NCI-H2107 (cell line): ENCODE results near the gene JOSD1.

Source experiments
- DNase-seq: peaks from one replicate; lab custom pipeline; 2025; lab: John Stamatoyannopoulos, UW

JOSD1 gene

DNA sequence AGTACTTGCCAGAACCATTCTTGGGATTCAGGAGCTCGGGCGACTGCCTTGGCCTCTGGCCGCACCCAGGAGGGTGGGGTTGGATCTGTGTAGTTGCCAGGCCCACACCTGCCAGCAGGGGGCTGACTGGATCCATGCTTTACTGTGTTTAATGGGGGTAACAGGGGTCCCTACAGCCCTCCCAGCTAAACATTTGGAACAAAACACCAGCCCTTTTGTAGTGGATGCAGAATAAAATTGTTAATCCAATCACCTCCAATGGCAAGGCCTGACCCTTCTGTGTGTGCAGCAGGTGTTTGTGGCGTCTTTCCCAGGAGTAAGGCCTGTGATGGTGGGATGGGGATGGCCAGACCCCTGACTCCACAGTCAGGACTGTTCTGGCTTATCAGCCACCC, 32.6 kb upstream of the JOSD1 start:
- DNase-seq, result no peak

DNA sequence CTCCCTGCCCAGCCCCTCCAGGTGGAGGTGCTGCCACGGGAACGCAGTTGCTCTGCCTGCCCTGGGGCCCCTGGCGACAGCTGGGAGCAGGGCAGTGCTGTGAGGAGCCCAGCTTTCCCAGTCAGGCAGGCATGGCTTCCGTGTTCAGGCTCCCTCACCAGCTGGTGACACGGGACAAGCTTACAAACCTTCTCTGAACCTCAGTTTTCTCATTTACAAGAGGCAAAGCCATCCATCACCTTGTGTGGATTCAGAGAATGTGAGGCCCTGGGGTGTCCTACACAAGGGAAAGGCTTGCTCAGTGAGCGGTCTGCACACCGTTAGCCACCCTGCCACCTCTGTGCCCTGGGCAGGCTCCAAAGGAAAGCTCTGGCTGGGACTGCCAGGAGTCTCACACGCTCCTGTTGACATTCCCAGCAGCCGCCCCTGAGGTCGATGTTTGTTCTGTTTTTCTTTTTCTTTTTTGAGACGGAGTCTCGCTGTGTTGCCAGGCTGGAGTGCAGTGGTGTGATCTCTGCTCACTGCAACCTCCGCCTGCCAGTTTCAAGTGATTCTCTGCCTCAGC, 31.6 kb upstream of the JOSD1 start:
- no peak for DNase-seq

DNA sequence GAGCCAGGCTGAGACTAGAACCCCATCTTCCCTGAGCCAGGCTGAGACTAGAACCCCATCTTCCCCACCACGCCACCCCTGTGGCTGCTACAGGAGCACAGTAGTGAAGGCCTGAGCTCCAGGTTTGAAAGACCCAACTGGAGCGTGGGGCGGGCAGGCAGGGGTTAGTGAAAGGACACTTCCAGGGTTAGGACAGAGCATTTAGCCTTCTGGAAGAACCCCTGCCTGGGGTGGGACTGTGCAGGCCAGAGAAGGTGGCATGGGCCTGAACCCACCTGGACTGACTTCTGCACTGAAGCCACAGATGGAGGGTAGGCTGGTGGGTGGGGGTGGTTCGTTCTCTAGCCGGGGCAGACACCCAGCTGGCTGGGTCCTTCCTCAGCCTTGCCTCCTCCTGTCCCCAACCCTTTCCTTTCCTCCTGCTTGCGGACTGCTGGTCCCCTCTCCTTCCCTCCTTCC, 31.0 kb upstream of the JOSD1 start:
- DNase-seq, result no peak

DNA sequence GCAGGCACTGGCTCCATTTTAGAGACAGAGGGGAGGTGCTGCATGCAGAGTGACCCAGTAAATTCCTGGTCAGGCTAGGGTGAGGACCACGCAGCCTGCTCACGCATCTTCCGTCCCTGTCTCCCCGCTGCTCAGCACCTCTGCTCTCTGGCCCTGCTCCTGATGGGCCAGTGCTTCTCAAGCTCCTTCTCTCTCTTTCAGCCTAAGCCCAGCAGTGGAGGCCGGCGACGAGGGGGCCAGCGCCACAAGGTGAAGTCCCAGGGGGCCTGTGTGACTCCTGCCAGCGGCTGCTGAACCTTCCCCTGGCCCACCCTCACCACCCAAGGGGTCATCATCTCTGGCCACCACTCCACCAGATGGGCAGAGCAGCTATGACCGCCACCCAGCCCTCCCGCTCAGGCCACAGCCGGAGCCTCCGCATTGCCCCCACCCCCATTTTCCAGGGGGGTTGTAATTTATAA, 29.7 kb upstream of the JOSD1 start:
- no peak for DNase-seq

DNA sequence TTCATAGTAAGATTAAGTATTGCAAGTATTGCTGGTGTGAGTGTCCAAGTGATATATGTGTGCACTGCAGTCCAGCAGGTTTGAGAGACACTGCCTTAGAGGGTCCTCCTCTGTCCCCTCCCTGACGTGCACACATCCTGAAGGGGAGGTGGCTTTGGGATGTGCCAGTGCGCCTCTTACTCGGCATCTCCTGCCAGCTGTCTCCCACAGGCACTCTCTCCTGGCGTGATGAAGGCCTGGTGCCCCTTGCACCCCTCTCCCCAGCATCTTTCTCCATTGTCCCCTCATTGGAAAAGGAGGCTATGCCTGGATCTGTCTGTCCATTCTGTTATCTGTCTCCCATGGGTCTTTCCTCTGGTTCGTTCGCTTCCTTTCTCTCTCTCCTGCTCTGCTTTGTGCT, 29.2 kb upstream of the JOSD1 start:
- DNase-seq, result no peak

DNA sequence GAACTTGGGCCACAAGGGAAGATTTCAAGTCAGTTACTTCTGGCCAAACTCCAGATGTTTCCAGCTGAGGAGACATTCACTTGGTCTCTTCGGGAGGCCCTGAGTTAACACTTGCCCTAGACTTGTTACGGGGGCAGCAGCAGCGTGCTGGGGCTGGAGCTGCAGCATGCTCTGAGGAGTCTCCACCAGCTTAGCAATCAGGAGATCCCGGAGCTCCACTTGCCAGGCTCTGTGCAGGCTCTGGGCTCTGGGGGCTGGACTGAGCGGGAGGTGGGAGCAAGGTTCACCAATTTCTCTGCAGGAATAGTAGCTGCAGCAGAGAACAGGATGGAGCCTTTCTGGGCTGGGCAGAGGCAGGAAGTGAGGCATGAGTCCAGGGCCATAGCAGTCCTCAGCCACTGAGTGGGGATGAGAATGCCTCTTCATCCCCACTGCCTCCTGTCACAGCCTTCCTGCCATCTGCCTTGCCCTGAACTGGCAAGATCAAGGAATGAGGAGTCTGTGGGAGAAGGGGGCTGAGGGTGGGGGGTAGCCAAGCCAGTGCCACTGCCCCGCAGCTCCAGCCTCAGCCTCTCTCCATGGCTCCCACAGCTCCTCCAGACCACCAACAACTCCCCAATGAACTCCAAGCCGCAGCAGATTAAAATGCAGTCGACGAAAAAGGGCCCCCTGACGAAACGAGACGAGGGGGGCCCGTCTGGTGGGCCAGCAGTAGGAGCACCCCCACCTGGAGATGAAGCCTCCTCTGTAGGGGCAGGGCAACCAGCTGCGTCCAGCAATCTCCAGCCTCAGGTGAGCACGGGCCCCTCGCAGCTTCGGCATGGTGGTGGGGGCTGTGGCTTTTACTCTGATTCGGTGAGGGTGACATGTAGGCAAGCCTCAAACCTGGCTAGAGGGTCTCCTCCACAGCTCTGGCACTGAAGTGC, 28.4 kb upstream of the JOSD1 start:
- DNase-seq, result no peak

DNA sequence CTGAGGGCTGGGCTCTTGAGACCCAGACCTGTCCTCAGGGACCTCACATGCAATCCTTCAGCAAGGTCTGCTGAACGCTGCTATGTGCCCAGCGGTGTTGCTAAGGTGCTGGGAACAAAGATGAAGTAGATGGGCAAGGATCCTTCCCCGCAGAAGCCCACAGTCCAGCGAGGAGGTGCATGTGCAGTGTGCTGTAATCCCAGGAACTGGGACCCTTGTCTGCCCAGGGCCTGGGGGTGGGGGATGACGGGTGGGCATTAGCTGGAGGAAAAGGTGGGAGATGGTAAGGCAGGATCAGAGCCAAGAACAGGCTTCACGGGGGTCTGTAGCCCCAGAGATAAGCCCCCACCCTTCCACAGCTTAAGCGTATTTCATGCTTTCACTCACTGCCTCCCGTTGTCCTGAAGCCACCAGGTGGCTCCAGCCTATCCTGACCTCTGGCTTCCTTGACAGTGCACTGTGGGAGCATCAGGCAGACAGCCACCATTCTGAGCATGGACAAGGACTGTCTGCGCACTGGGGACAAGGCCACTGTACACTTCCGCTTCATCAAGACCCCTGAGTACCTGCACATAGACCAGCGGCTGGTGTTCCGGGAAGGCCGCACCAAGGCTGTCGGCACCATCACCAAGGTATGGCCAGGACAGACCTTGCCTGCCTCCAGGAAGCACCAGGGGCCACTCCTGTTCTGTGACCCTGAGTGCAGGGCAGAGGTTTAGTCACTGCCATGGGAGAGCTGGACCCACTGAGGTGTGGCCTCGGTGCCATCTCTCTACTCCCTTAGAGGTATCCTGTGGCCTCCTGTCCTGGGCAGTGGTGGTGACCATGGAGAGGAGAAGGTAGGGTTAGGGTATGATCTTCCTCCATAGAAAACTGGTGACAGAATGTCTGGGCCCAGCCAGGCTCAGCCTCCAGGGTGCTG, 27.0 kb upstream of the JOSD1 start:
- DNase-seq, result no peak

DNA sequence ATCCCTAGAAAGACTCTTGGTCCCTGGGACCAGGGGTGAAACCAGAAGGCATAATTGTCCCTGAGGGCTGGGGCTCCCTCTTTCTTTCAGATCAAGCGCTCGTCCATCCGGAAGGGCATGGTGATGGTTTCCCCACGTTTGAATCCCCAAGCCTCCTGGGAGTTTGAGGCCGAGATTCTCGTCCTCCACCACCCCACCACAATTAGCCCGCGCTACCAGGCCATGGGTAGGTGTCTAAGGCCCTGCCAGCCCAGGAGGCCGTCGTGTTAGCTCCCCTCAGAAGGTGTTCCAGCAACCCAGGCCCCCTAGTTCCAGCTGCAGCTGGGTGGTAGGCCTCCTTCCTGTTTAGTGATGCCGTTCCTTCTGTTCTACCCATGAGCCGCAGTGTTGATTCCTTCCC, 26.4 kb upstream of the JOSD1 start:
- no peak for DNase-seq

DNA sequence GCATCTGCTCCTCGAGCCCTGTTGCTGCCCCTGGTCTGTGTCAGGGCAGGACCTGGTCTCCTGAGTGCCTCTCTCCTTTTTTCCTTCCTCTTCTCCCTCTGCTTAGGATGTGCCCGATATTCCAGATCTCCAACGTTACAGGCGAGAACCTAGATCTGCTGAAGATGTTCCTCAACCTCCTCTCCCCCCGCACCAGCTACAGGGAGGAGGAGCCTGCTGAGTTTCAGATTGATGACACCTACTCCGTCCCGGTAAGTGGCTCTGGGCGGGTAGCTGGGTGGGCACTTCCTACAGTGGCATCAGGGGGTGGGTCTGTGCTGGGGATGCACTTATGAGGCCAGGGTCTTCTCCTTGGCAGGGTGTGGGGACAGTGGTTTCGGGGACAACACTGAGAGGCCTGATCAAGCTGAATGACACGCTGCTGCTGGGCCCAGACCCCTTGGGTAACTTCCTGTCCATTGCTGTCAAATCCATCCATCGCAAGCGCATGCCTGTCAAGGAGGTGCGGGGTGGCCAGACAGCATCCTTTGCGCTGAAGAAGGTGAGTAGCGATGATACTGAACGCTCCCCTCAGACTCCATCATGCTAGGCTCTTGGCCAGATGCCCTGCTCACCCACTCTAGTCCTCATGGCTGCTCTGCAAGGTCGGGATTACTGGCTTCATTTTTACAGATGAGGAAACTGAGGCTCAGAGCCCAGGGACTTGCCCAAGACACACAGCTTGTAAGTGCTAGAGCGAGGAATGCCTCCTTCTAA, 25.3 kb upstream of the JOSD1 start:
- no peak for DNase-seq

DNA sequence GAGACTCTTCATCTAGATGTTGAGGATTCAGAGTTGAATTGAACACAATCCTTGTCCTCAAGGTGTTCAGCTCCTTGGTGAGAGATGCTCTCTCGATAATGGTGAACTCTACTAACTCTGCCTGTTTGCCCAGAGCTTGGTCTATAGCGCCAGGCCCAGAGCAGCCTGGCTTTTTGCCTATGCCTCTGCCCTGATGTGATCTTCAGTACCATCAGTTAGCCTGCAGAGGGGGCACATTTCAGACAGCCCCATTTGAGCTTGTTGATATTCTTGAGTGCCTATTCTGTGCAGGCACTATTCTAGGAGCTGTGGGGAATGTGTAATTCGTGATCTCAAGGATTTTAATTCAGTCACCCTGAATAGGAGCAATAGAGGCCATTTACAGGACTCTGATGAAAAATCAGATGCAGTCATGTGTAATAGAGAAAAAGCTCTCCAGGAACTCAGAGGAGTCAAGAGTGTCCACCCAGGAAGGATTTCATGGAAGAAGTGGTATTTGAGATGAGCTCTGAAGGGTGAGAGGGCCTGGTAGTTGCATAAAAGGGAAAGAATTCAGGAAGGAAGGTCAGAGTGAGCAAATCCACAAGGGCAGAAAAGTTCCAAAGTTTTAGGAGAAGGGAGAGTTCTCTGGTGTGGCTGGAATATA, 24.3 kb upstream of the JOSD1 start:
- DNase-seq, result no peak

DNA sequence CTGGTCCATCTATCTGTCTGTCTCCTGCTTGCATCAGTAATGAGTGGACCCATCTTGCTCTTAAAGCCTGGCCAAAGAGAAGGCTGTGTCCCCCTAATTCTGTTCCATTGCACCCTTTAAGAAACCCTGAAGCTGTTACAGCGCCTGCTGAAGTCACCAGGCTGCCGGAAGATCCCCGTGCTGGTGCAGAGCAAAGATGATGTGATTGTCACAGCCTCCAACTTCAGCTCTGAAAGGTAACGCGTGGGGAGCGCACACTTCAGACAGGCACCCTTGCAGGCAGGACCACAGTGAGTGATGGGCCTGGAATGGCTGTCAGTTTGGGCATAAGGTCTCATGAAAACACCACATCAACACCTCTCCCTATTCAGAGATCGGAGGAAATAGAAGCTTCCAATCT, 23.4 kb upstream of the JOSD1 start:
- no peak for DNase-seq

DNA sequence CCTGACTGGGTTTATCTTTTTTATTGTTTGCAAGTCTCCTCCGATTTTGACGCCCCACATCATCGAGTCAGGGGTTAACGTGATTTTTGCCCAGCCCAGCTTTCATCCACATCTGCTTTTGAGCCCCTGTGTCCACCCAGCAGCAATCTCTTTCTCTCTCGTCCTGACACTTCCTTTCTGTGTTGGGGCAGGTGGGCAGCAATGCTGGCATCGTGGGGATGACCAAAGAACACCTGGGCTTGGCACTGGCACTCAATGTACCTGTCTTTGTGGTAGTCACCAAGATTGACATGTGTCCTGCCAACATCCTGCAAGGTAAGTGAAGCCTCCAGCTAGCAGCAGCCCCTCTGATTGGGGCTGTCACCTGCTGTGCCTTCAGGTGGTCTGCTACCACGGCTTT, 20.8 kb upstream of the JOSD1 start:
- no peak for DNase-seq

DNA sequence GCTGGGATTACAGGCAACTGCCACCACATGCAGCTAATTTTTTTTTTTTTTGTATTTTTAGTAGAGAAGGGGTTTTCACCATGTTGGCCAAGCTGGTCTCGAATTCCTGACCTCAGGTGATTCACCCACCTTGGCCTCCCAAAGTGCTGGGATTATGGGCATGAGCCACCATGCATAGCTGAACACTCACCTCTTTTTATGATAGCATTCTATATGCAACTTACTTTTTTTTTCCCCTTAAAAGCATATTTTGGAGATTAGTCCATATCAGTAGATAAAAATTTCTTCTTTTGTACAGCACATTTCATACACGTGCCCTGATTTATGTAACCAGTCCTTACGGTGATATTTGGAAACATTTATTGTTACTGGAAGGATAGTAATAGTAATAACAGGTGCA, 19.6 kb upstream of the JOSD1 start:
- no peak for DNase-seq

DNA sequence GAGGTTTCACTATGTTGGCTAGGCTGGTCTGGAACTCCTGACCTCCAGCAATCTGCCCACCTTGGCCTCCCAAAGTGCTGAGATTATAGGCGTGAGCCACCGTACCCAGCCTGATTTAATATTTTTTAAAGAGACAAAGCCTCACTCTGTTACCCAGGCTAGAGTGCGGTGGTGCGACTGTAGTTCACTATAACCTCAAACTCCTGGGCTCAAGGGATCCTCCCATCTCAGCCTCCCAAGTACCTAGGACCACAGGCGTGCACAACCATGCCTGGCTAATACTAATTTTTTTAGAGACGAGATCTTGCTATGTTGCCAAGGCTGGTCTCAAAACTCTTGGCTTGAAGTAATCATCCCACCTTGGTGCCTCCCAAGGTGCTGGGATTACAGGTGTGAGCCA, 18.5 kb upstream of the JOSD1 start:
- no peak for DNase-seq

DNA sequence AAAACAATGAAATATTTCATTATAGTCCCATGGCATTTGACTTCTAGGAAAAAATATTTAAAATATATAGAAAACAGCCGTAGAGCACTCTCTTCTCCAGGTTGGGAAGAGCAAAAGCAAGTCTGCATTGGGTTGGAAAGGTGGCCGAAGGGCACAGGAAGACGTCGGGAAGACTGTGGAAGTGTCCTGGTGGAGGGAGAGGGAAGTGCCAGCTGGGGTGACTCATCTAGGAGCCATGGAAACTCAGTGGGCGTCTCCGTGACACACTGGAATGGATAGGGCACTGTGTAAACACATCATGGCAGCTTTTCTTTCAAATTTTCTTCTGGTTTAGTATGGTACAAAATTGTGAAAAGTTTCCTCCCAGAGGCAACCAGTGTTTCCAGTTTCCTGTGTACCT, 17.7 kb upstream of the JOSD1 start:
- no peak for DNase-seq

DNA sequence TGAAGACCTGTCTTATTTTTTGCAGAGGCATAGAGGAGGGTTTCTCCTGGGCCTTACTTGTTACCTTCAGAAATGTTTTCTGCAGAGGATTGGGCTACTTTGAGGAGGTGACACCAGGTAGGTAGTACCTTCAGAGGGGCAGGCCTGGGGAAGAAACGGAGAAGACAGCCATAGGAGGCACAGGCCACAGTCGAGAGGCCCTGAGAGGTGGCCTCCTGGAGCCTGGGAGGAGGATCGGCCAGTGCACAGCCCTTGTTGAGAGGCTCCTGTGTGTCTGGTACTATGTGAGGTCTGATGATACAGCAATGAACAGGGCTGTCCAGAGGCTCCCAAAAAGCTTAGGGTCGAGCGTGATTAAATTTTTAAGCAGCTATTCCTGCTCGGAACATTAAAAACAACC, 16.5 kb upstream of the JOSD1 start:
- DNase-seq, result no peak

DNA sequence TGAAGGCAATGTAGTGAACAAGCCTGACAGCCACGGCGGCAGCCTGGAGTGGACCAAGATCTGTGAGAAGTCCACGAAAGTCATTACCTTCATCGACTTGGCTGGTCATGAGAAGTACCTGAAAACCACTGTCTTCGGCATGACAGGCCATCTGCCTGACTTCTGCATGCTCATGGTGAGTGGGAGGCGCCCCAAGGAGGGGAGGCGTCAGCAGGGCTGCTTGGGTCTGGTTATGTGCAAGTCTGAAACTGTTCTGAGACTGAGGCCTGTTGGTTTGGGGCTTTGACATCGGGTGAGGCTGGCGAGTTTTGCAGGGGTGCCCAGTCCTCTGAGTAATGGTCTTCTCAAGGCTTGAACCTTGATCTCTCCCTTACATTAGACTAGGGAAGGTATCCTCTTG, 16.1 kb upstream of the JOSD1 start:
- no peak for DNase-seq

DNA sequence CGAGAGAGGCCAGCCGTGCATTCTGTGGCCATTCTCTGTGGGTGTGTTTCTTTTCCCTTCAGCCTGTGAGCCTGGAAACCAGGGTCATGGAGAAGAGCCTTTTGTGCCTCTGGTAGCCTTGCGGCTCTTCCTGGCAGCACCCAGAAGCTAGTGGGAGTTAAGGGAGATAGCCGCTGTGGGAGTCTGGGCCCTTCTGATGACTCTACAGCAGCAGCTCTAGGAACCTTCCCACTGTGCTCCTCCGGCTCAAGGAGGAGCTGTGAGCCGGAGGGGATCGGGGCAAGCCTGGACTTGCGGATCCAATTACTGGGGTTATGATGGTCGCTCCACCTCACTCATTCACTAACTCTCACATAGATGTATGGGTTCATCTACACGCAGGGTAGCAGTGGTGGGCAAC, 15.5 kb upstream of the JOSD1 start:
- DNase-seq, result no peak

DNA sequence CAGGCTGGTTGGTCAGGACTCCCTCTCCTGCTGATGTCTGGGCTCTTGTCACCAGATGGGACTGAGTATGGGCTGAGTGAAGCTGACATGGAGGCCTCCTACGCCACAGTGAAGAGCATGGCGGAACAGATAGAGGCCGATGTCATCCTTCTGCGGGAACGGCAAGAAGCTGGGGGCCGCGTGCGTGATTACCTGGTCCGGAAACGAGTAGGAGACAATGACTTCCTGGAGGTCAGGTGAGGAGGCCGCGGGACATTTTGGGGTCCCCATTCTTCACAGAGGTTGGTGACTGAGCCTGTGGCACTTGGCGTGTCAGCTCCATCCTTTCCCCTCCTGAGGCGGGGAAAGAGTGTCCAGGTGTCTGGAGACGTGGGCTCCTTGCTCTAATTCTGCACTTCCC, 15.1 kb upstream of the JOSD1 start:
- no peak for DNase-seq

DNA sequence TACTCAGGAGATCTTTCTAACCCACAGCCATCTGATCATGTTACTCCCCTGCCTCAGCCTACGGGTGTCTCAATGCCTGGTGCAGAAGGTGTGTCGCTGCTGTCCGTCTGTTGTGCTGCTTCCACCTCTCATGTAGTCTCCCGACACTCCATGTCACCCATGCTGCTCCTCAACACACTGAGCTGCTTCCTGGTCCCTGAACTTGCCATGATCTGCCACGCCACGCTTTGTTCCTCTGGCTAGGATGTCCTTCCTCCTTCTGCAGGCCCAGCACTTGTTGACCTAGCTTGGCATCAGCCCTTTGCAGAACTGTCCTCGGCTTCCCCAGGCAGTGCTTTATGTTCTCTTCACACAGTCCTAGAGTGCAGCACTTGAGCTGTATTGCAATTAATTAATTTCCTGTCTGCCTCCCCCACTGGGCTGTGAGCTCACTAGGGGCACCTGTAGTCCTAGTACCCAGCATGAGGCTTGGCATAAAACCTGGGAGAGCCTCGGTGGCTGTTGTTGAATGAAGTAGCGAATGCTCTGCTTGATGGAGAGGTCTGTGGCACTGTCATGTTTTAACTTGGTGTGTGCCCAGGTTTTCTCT, 14.5 kb upstream of the JOSD1 start:
- DNase-seq, result no peak

DNA sequence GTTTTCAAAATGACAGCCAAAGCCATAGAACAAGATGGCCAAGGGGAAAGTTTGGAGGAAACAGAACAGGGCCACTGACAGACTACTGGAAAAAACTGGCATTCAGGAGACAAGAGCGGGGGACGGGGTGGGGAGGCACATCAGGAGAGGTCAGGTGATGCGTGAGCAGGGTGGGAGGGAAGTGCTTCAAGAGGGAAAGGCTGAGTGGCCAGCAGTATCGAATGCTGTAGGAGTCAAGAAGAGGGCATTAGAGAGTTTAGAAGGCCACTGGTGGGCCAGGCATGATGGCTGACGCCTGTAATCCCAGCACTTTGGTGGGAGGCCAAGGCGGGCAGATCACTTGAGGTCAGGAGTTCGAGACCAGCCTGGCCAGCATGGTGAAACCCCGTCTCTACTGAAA, 13.2 kb upstream of the JOSD1 start:
- no peak for DNase-seq
